Stimulated activated CD8-positive, alpha-beta memory T cell treated with anti-CD3 and anti-CD28 coated beads, Interleukin-4, amount 100 ng/mL, for 4 hours (primary cell): ENCODE measurements around the gene MYOM3.
"Not testable (repeated sequence)": the region's sequence is repeated elsewhere in the genome, so short reads cannot be mapped to it uniquely, and the experiment has no call there.

ENCODE experiments used
- DNase-seq, 2 donors: peaks; one replicate each; pipeline ENCODE4 v3.0.0-alpha.2; 2020; ENCODE audit warnings: low read depth in 2 of 2, low spot score in 1 of 2

MYOM3 gene

DNA sequence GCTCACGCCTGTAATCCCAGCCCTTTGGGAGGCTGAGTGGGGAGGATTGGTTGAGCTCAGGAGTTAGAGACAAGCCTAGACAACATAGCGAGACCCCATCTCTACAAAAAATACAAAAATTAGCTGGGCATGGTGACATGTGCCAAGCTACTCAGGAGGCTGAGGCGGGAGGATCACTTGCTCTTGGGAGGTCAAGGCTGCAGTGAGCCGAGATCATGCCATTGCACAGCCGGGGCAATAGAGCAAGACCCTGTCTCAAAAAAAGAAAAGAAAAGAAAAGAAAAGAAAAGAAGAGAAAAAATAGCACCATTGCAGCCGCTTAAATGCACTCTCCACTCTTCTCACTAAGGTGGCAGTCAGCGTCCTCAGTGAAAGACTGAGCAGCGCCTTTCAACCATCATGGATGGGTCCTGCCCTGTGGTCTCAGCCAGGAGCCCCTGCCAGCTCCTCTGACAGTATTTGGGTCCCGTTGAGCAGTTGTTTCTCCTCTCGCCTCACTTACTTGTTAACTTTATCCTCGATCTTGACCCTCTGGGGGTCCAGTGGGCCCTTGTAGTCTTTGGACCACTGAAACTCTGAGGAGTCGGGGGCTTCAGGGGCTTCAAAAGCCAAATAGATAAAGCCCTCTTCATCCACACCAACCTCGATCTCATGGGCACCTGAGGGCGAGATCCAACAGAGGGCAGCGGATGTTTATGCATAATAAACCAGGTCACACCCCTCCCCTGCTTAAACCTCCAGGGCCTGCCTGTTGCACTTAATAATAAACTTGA lies 36.9 kb downstream of the MYOM3 start:
- DNase-seq, result no peak

DNA sequence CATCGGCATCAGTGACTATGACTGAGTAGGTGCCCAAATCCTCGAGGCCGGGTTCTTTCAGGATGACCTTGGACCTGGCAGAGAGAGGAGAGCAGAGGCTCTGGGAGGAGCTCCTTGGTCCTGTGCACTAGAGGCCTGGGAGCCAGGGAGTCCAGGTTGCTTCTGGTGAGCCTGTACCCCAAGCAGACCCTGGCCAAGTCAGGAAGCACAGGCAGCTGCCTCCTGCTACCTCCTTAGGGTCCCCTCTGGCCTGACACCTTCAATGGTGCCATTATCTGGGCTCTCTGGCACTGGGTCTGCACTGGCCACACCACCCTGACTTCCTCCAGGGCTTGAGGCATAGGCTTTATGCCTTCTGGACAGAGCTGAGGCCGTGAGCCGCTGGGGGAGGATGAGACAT lies 37.7 kb downstream of the MYOM3 start:
- DNase-seq, result no peak

DNA sequence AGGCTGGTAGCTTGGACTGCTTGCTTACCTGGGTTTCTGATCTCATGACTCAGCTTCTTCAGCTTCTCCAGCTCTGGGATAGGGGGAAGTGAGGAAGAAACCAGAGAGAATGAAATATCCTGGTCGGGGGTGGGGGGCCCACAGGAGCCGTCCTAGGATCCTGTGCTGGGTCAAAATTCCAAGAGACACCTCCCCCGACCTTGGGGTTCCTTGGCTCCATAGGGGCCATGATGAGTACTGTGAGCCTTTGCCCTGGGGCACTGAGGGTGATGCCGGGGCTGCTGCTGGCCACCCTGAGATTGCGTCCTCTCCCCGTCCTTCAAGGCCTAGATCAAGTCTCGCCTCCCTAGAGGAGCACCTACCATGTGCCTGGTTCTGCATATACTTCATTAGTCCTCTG lies 40.0 kb downstream of the MYOM3 start:
- DNase-seq, result no peak

DNA sequence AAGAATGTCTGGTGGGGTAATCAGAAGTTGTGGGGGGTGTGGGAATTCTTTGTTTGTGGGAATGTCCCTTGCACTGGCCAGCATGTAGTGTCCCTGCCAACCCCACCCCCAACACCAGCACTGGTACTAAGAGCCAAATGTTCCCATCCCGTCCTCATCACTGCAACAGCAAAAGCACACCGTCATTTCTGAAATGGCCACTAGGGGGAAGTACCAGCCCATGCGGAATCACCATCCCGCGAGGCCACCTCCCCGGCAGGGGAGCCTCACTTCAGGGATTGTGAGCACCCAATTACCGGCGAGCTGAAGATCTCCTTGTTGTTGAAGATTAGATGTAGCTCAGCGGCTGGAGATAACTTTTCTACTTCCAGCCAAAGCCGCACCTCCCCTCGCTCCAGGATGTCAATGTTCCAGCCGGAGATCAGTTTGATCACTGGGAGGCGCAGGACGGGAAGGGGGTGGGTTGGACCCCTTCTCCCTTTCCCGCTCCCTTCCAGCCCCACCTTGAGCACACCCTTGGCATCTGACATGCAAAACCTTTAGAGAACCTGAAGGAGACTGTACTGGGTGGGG lies 41.0 kb downstream of the MYOM3 start:
- peak; percentile 37 to 45 for DNase-seq

DNA sequence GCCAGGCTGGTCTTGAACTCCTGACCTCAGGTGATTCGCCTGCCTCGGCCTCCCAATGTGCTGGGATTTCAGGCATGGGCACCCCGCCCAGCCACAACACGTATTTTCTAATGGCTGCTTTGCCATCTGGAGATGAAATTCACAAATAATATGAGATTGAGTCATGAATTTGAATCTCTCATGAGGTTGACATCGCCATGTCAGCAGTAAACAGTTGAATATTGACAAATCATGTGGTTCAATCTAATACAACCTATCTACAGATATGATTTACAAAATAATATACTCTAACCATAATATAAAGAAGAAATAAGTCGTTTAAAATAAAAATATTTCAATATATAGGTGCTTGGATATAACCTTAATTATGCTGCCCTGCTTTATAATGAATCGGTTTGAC lies 42.1 kb downstream of the MYOM3 start:
- no peak for DNase-seq

DNA sequence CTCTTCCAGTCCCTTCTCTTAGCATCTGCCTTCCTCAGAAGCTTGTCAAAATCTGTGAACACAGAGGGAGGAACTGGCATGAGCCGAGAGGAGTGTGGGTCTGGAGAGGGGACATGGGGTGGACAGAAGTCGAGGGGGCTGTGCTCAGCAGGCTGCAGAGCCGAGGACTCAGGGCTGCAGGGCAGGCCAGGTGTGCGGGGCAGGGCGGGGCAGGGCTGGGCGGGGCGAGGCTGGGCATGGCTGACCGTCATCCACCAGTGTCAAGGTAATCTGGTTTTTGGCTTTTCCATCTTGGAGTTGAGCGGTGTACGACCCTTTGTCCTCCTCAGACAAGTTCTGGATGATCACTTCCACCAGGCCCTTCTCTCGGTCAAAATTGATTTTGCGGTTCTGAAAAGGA lies 44.0 kb downstream of the MYOM3 start:
- no peak for DNase-seq

DNA sequence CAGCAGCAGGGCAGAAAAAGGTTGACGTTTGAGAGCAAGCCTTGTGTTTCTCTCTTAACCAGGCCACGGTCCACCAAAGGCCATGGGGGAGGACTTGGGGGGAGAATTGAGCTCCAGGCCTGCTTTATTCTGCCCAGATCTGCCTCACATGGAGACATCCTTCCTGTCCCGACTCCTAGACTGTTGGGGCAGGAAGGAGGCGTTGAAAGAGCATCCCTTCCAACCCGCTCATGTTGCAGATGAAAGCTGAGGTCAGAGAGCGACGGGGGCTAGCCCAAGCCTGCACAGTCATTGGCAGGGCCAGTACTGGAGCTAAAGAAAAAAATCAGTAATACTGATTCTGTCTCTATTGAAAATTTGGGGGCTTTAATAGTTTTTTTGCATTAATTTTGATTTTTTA lies 46.6 kb downstream of the MYOM3 start:
- DNase-seq, result no peak

DNA sequence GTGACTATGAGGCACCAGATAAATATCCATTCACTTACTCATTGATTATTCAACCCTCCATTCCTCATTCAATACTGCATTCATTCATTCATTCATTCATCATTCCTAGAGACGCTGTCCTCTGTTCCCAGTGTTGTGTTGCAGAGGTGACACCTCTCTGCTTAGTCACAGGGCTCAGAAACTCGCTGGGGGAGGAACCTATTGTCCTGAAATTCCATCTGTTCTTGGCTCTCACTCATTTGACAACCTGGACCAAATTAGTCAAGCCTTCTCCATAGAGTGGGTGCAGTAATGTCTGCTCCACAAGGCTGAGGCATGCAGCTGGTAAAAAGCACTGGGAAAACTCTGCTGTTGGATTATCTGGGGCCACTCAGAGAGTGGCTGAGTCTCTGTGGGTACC lies 49.7 kb downstream of the MYOM3 start:
- no peak for DNase-seq

DNA sequence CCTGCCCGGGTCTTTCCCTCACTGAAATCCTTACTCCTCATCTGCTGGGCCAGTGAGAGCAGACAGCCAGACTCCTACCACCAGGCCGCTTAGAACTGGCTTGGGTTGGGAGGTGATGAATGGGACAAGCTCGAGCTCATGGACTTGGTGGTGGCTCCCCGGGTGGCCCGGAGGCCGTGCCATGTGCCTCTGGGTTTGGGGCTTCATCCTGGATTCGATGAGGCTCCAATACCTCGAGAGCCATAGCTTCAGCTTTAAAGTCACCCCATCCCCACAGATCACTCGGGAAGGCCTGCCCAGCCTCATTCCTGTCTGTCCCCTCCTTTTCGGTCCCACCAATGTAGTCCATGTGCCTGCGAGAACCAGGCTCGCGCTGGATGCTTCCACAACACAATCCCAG lies 51.5 kb downstream of the MYOM3 start:
- no peak for DNase-seq

DNA sequence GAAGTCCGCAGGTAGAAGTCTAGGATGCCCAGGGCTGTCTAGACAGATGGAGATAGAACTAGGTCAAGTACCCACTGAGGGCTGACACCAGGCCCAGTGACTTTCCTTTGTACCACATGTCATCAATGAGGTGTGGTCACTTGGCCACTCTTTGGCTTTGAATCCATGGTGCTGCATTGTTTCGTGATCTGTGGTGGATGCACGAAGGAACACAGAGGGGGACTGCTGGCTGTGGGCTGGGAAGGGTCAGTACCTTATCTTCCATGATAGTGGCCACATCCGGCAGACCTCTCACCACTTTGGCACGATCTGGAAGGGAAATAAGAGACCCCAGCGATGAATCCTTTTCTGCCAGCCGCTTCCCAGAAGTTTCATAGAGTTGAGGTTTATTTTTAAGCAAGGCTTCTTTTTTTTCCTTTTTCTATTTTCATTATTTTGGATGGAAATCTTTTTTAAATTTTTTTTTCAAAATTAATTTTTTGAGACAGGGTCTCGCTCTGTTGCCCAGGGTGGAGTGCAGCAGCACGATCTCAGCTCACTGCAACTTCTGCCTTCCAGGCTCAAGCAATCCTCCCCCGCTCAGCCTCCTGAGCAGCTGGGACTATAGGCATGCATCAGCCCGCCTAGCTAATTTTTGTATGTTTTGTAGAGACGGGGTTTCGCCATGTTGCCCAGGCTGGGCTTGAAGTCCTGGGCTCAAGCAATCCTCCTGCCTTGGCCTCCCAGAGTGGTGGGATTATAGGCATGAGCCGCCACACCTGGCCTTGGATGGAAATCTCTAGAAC lies 53.1 kb downstream of the MYOM3 start:
- no peak for DNase-seq

DNA sequence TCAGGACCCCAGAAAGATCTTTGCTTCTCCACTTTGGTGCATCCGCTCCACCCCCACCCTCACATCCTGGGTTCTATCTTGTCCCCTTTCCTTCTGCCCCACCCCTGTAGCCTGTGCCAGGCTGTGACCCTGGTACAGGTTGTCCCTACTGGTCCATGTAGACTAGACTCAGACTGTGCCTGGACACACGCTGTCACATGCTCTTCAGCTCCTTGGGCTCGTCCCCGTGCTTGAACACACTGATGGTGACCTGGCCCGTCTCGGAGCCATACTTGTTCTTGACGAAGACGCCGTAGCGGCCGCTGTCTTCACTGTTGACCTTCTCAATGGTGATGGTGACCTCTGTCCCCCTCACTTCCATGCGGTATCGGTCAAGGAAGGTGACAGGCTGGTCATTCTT lies 54.8 kb downstream of the MYOM3 start:
- DNase-seq, result no peak

DNA sequence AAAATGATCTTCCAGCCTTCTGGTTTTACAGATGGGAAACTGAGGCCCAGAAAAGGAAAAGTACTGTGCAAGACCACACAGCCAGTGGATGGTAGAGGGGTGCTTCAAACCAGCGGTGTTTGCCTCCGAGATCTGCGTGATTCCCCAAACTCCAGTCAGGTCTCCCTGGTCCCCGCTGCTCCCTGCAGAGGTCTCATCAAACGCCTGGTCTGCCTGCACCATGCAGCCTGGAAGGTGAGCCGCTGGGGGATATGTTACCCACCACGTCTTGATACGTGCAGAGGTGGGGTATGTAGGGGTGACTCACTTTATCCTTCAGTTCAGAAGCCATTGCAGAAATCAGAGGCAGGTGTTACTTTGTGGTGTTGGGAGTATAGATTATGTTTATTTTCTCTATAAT lies 56.3 kb downstream of the MYOM3 start:
- no peak for DNase-seq

DNA sequence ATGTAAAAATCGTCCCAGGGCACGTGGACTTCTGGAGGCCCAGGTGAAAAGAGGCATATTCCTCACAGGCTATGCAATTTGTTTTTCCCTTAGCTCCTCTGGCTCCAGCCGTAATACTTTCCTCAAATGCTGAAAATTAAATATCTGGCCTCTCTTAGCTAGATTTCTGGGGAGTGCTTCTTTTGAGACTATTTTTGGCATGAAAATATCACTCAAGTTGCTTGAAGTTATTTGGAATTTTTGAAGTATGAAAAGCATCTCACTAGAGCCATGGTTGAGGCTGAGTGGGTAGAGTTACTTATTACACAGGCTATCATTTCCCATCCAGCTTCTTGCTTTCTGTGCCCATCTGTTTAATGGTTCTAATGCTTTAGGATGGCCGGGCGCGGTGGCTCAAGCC lies 59.7 kb downstream of the MYOM3 start:
- no peak for DNase-seq

DNA sequence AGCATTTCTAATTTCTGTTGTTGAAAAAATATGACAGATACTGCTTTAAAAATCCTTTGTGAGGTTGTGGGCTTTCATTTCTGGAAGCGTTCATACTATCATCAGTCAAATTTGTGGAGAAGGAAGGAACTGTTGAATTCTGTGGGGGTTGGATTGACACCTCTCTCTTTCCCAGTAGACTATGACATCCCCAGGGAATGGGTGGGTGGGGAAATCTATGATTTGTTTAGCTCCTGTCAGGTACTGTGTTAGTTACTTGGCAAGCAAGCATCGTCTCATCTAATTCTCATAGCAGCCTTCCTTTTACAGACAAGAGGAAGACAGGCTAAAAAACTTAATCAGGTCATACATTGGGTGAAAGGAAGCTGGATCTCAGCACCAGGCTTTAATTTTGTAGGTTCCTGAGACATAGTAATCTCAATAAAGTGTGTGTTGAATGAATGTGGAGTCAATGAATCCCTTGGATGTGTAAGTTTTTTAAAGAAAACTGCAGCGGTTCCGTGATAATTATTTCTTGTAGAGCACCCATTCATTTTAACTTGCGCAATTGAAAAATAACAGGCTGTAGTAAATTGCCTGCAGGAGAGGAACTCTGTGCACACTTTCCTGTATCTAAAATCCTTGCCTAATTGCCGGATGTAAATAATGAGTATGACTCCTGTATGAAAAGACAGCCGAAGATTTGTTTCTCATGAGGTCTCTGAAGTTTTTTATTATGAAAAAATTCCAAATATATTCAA lies 60.6 kb downstream of the MYOM3 start:
- no peak for DNase-seq

DNA sequence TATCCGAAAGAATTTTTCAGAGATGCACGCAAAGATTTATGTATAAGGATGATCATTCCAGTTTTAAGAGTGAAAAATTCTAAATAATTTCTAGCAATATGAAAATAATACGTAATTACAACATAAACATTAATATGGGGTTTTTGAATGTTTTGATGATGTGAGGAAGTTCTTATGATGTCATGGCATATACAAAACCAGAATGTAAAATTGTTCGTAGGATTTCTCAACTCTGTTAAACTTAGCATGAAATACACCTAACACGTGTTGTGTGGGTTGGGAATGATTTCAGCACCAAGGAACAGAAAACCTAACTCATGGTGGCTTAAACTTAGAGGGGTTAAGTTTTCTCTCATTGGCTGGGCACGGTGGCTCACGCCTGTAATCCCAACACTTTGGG lies 62.2 kb downstream of the MYOM3 start:
- no peak for DNase-seq

DNA sequence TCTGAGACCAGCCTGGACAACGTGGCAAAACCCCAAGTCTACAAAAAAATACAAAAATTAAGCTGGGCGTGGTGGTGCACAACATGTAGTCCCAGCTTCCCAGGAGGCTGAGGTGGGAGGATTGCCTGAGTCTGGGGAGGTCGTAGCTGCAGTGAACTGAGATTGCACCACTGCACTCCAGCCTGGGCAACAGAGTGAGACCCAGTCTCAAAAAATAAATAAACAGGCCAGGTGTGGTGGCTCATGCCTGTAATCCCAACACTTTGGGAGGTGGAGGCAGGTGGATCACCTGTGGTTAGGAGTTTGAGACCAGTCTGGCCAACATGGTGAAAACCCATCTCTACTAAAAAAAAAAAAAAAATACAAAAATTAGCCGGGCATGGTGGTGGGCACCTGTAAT lies 63.0 kb downstream of the MYOM3 start:
- not testable (repeated sequence) for DNase-seq

DNA sequence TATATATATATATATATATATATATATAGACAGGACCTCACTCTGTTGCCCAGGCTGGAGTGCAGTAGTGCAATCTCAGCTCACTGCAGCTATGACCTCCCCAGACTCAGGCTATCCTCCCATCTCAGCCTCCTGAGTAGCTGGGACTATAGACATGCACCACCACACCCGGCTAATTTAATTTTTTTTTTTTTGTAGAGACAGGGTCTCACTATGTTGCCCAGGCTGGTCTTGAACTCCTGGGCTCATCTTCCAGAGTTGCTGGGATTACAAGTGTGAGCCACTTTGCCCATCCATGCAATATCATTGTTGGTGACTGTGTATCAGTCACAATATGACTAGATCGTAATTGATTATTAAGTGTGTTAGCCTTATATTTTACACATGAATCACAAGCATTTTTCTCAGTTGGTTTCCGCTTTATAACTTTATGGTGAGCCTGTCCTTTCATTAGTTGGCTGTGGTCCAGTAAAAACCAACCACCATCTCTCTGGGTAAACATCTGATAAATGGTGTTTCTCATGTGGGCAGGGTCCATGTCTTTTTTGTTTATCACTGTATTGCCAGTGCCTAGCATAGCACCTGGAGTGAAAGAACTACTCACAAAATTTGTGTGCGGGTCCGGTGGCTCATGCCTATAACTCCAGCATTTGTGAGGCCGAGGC lies 63.6 kb downstream of the MYOM3 start:
- no peak for DNase-seq

DNA sequence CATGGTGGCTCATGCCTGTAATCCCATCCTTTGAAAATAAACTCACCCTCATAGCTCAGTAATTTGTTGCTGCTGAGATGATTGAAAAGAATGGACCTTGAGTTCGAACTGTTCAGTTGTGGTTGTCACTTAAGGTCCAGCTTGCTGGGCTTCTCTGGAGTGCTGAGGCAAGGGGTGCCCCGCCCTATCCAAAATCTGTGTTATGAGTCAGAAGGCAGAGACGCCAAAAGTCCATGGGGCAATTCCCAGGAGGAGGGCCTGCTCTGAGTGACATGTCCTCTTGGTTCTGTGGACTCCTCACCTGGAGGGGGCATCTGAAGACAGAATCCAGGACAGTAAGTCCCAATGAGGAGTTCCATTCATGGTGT lies 64.8 kb downstream of the MYOM3 start:
- DNase-seq, result no peak

DNA sequence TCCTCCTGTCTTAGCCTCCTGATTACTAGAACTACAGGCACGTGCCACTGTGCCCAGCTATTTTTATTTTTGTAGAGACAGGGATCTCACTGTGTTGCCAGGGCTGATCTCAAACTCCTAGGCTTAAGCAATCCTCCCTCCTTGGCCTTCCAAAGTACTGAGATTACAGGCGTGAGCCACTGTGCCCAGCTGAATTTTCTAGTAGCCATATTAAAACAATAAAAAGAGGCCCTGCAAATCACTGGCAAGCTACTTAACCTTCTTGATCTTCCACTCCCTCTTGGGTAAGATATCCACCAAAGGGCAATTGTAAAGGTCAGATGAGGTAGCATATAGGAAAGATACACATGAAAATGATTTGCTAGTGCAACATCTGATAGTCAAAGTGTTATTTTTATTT lies 66.2 kb downstream of the MYOM3 start:
- no peak for DNase-seq

DNA sequence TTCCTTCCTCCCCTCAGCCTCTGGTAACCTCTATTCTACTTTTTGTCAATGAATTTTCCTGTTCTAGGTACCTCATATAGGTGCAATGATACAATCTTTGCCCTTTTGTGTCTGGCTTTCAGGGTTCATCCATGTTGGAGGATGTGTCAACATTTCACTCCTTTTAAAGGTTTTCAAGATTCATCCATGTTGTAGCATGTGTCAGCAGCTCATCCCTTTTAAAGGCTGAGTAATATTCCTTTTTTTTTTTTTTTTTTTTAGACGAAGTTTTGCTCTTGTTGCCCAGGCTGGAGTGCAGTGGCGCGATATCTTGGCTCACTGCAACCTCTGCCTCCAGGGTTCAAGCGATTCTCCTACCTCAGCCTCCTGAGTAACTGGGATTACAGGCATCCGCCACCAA lies 67.3 kb downstream of the MYOM3 start:
- DNase-seq, result not testable (repeated sequence)

DNA sequence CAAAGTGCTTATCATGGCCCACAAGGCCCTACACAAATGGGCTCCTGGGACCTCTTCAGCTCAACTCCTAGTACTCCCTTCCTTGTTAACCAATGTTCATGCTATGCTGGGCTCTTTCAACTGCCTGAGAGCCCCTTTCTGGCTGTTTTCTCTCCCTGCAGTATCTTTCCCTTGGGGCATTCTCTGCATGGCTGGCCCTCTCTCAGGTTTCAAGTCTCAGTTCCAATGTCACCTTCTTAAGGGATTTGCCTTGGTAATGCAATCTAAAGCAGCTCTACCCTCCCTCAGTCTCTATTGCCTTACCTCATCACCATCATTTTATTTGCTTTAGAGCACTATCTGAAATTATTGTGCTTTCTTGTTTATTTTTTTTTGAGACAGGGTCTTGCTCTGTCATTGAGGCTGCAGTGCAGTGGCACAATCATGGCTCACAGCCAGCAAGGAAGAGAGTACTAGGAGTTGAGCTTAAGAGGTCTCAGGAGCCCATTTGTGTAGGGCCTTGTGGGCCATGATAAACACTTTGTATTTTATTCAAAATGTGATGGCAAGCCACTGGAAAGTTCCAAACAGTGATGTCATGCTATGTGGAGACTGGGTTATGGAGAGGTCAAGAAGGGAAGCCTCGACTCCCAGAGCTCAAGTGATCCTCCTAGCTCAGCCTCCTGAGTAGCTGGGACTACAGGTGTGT lies 68.4 kb downstream of the MYOM3 start:
- DNase-seq, result no peak
